Measurements from ENCODE around the gene ZNF611. TPM values are rescaled to one million over a fixed set of nuclear protein-coding genes. Genes with fewer than 3 reads are reported as not detected.
"Not testable (repeated sequence)": the region's sequence is repeated elsewhere in the genome, so short reads cannot be mapped to it uniquely, and the experiment has no call there.

Gene ZNF611
- polyA plus RNA-seq, 12 donors, result 6.1 to 26.3 (median 9.6) TPM; not detected in 1

DNA sequence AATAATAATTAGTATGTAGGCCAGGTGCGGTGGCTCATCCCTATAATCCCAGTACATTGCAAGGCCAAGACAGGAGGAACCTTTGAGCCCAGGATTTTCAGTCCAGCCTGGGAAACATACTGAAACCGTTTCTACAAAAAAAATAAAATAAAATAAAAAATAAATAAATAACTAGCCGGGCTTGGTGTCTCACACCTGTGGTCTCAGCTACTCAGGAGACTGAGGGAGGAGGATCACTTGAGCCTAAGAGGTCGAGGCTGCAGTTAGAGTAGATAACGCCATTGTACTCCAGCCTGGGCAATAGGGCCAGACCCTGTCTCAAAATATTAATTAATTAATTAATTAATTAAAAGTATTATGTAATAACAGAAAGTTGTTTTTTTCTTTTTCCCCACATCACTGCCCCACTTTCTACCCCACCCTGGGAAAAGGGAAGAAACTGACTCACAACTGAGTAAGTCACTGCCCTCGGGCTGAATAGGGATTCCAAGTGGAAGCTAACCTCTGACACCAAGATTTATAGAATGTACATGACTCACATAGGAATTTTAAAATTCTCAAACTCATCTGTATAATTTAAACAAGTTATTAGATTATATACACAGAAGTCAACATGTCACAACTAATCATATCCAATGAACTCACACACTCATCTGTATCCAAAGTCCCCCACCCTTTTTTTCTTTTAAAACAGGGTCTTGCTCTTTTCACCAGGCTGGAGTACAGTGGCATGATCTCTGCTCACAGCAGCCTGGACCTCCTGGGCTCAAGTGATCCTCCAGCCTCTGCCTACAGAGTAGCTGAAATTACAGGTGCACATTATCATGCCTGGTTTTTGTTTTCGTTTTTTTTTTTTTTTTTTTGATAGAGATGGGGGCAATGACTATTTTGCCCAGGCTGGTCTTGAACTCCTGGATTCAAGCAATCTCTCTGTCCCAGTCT is 12.5 kb downstream of the ZNF611 start:
- no peak for DNase-seq

DNA sequence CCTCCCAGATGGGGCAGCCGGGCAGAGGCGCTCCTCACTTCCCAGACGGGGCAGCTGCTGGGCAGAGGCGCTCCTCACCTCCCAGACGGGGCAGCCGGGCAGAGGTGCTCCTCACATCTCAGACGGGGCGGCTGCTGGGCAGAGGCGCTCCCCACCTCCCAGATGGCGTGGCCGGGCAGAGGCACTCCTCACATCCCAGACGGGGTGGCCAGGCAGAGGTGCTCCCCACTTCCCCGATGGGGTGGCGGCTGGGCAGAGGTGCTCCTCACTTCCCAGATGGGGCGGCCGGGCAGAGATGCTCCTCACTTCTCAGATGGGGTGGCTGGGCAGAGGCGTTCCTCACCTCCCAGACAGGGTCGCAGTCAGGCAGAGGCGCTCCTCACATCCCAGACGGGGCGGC is 14.3 kb downstream of the ZNF611 start:
- not testable (repeated sequence) for DNase-seq

DNA sequence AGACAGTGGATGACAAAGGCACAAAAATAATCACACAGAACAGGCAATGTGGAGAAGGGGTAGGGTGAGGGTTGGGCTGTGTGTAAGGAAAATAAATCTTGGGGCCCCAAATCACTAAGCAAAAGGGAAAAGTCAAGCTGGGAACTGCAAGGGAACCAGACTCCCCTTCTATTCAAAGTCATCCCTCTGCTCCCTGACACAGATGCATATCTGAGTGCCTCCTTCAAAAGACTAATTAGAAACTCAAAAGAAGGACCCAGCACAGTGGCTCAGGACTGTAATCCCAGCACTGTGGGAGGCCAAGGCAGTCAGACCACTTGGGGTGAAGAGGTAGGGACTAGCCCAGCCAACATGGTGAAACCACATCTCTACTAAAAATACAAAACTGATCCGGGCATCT is 18.3 kb downstream of the ZNF611 start:
- no peak for DNase-seq

DNA sequence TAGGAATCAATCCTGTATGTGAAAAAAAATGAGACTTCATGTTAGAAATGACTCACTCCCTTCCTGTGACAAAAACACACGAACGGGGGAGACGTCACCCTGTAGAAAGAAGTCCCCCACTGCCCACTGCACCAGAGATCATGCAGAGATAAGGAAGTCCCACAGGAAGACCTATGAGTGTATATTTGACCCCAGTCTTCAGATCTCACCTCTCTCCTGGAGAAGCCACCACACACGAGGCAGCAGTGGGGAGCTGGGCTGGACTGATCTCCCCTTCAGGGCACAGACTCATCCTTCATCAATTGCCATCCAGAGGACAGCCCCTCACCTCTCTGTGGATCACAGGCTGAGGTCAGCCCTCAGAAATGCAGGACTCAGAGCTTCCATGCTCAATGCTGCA is 18.9 kb downstream of the ZNF611 start:
- DNase-seq, result not testable (repeated sequence)

DNA sequence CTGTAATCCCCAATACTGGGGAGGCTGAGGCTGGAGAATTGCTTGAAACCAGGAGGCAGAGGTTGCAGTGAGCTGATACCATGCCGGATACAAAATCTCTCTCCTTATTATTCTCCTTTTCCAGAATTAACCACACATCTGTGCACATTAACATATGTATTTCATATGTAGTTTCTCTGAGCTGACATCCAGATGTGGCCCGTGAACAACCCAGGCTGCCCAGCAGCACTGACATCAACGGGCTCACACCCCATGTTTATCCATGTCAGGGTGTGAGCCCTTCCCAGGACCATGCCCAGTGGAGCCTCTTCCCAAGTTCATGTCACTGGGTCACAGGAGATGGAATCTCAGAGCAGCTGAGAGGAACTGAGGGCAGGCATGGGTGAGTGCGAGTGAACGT is 19.5 kb downstream of the ZNF611 start:
- DNase-seq, result not testable (repeated sequence)

DNA sequence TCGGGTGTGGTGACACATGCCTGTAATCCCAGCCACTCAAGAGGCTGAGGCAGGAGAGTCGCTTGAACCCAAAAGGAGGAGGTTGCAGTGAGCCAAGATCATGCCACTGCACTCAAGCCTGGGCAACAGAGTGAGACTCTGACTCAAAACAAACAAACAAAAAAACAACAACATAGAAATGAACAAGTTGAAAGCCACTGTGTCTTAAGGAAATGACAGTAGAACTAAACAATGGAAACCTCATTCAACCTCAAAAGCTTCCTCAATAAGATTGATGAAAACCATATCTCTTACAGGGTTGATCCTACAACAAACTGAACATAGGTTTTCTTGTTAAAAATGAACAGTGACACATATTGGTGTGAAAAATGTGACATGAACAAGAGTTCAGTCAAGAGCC is 21.8 kb downstream of the ZNF611 start:
- not testable (repeated sequence) for DNase-seq

DNA sequence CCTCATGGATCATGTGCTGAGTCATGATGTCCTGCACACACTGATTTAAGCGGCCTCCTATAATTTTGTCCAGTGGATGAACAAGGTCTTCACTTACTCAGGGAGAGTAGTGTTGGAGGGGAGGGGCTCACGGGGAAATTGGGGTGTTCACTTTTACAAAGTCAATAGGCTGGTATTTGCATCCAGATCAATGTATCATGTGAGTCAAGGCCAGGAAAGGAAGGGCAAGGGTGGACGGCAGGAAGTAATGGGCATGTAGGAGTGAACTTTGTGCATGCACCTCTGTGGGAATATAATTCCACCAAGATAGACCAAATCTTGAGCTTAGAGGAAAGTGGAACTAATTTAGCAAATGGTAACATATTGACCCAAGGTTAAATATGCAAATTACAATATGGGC is 23.2 kb downstream of the ZNF611 start:
- DNase-seq, result not testable (repeated sequence)

DNA sequence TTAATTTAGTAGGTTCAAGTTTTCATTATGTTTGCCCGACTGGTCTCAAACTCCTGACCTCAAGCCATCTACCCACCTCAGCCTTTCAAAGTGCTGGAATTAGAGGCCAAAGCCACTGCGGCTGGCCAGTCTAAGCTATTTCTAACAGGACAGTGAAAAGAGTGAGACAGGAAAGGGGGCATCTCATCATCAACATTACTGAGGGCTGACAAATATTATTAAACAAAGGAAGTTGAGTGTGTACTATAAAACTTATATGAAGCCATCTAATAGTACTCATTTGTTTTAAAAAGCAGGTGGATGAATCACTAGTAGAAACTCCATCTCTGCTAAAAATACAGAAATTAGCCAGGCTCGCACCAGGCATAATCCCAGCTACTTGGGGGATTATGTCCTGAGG is 24.3 kb downstream of the ZNF611 start:
- no peak for DNase-seq

DNA sequence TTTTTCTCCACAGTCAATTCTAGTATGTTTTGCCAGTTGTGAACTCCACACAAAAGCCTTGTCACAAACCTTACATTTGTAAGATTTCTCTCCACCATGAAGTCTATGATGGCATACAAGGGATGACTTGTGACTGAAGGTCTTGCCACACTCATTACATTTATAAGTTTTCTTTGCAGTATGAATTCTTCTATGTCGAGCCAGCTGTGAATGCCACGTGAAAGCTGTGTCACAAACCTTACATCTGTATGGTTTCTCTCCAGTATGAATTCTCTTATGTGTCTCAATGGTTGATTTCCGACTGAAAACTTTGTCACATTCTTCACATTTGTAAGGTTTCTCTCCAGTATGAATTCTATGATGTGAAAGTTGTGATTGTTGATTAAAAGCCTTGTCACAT is 29.2 kb downstream of the ZNF611 start:
- not testable (repeated sequence) for DNase-seq

DNA sequence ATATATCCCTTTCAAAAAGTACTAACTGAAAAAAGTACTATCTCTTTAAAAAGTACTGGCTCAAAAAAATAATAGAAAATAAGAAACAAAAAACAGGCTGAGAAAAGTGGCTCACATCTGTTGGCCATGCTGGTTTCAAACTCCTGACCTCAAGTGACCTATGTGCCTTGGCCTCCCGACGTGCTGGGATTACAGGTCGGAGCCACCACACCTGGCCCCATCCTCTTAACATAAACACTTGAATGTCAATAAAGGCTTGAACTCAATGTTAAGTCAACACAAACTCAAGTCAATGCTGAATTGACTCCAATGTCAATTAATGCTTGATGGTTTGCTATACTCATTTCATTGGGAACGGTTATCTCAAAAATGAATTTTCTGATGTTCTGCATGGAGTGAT is 30.9 kb downstream of the ZNF611 start:
- DNase-seq, result no peak

DNA sequence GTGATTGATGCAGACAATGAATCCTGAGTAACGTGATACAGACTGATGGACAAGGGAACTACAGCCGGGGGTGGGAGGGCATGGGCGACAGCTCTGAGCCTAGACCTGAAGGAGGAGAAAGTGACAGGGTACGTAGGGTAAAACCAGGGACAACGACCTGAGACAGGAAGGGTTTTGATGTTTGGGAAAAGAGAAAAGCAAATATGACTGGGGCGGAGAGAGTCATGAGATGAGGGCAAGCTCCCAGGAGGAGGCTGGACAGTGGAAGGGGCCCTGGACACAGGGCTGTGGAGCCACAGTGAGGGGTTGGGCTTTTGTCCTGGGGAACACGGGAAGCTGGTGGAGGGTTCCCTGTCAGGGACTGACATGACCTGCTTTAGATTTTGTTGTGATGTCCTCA is 34.2 kb downstream of the ZNF611 start:
- DNase-seq, result no peak

DNA sequence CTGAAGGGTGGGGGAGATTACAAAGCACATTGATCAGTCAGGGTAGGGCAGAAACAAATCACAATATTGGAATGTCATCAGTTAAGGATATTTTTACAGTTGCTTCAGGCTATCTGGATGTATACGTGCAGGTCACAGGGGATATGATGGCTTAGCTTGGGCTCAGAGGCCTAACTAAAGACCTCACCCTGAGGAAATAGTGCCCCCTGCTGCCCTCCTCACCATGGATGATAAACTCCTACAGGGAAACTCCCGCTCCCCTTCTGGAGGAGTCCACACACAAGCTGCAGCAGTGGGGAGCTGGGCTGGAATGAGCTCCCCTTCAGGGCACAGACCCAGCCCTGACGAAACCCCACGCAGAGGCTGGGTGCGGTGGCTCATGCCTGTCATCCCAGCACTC is 35.3 kb downstream of the ZNF611 start:
- not testable (repeated sequence) for DNase-seq

DNA sequence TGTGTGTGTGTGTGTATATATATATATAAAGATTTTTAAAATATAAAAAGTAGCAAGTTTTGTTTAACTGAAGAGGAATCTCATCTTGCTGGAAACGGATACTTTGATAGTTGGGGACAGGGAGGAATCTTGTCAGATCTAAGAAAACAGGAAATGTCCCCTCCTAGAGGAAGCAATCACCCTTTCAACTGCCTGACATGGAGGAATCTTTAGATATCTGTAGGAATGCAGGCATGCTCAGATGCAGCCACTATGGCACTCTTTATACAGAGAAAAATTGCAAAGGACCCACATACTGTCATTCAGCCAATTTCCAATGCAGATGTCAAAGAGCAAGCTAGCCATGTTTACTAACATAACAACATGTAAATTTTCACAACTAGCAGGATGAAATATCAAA is 38.8 kb downstream of the ZNF611 start:
- no peak for DNase-seq

DNA sequence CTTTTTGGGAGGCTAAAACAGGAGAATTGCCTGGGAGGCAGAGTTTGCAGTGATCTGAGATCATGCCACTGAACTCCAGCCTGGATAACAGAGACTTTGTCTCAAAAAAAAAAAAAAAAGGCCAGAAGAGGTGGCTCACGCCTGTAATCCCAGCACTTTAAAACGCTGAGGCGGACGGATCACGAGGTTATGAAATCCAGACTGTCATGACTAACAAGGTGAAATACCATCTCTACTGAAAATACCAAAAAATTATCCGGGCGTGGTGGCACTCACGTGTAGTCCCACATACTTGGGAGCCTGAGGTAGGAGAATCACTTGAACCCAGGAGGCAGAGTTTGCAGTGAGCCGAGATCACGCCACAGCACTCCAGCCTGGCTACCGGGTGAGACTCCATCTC is 39.9 kb downstream of the ZNF611 start:
- DNase-seq, result no peak

DNA sequence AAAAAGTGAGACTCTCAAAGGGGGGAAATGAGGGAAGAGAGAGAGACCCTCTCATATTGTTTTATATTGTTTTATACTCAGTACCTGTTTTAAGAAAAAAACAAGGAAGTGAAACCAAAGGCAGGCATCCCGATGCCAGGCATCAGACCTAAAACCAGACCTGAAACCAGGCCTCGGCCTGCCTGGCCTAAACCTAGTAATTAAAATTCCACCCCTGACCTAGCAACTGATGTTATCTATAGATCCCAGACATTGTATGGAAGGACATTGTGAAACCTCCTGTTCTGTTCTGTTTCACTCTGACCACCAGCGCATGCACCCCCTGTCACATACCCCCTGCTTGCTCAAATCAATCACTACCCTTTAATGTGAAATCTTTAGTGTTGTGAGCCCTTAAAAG is 40.6 kb downstream of the ZNF611 start:
- not testable (repeated sequence) for DNase-seq

DNA sequence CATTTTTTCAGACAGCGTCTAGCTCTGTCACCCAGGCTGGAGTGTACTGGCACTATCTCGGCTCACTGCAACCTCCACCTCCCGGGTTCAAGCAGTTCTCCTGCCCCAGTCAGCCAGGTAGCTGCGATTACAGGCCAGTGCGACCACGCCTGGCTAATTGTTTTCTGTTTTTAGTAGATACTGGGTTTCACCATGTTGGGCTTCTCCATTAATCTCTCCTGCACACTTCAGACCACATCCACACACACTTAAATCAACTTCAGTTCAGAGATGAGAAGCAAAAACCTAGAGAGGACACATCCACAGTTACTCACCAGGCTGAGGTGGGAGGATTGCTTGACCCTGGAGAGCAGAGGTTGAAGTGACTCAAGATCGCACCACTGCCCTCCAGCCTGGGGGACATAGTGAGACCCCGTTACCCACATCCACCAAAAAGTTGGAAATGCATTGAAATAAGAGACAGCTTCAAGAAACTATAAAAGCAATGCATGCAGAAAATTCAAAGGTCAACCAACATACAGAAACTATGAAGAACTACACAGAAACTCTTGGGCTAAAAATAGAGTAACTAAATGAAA is 42.3 kb downstream of the ZNF611 start:
- no peak for DNase-seq

DNA sequence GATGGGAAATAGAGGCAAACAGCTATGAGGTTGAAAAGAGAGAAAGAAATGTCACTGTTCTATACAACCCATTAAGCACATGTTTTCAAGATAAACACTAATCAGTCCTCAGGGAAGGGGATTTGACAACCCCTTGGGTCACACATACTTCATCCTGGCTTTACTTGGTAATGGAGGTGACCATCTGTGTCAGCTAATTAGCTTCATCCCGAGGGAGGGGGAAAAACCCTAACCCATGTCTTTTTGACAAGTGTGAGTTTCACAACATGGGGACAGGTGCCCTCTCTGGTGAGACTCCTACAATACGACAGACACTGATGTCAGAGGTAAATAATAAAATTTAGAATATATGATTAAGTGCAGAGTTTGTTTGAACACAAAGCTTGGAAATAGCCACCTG is 43.1 kb downstream of the ZNF611 start:
- DNase-seq, result no peak

DNA sequence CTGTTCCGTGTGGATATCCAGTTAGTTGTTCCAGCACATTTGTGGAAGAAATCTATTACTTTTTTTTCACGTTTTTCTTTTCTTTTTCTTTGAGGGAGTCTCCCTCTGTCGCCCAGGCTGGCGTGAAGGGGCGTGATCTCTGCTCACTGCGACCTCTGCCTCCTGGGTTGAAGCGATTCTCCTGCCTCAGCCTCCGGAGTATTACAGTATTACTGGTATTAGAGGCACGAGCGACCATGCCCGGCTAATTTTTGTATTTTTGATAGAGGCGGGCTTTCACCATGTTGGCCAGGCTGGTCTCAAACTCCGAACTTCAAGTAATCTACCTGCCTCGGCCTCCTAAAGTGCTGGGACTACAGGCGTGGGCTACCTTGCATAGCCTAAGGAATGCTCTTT is 43.6 kb downstream of the ZNF611 start:
- DNase-seq, result no peak

DNA sequence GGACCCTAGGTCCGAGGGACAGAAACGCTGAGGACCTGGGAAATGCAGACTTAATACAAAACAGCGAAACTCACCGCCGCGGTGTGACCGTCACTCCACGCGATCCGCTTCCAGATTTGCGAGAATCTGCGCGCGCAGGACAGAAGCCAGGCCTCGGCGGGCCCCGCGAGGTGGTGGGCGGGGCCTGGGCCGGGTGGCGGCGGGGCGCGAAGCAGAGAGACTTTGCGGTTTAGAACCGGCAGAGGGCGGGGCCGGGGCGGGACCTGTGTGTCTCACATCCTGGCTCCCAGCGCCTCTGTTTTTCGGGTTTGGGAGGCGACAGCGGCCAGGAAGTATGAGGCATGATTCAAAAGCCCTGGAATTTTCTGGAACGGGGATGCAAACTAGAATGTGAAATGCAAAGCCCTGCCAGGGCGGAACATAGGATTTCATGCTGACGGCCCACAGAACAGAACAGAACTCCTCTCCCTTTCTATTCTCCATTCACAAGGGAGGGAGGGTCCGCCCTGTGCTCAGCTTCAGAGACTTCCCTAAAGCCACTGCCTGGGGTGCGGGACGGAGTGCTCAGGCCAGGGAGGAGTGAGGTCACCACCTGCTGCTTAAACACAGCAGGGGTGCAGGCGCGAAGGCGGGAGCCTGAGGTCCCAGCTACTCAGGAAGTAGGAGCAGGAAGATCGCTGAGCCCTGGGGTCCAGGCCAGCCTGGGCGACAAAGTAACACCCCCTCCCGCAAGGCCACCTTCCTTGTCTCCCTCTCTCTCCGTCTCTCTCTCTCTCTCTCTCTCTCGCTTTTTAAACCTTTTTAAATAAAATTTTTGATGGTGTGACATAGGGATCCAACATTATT is 44.3 kb downstream of the ZNF611 start:
- DNase-seq, result peak; percentile 92

DNA sequence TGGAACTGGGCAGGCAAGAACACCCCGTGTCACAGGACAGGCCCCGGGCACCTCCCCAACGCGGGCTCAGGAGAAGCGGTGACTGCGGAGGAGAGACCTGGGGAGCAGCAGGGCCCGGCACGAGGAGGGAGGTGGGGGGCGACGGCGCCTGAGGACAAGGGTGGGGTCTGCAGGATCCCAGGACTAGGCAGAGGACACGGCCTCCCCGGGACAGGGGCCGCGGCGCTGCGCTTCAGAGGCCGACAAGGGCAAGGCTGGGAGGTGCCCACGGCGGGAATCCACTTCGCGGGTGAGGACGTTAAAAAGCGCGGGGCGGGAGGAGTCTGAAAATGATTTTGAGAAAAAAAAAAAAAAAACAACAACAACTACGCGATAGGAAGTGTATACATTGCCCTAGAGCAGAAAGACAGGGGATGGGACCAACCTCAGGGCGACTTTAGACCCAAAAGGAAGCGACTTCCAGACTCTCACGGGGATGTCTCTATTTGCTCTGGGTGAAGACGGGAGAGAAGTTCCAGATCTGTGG is 44.9 kb downstream of the ZNF611 start:
- DNase-seq, result peak; percentile 29

DNA sequence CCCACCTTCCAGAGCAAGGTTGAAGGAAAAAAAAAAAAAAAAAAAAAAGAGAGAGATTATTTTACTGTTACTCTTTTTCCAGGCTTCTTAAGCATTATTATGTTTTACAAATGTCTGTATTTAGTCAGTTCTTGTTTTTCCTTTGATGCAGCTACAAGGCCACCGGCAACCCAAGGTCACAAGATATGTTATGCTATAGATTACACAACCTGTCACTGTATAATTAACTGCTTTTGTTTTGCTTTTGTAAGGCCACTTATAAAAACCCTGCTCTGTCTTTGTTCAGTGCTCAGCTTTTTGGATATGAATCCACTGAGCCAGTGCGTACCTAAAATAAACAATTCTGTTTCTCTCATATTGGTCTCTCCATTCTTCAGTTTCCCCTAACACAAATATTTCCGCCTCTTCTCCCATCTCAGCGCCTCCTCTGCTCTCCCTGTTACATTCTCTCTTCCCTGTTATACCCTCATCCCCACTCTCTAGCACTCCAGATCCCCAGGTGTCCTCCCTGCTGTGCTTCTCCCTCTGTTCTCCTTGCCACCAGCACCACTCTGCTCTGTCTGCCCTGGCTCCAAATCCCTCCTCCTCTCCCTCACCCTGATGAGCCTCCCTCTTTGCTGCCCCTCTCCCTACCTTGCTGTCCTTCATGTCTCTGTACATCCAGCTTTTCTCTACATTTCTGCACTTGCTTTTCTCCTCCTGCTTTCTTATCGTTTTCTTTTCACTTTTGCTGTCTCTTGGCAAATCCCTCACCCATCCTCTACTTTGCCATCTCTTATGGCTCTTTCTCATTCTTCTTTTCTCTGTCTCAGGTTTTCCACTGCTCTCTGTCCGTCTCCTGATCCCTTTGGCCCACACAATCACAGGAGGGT is 45.7 kb downstream of the ZNF611 start:
- peak; percentile 2 for DNase-seq

Data from muscle of arm (tissue), 12 donors.